ENCODE measurements around the gene PRKAR2B.

DNA sequence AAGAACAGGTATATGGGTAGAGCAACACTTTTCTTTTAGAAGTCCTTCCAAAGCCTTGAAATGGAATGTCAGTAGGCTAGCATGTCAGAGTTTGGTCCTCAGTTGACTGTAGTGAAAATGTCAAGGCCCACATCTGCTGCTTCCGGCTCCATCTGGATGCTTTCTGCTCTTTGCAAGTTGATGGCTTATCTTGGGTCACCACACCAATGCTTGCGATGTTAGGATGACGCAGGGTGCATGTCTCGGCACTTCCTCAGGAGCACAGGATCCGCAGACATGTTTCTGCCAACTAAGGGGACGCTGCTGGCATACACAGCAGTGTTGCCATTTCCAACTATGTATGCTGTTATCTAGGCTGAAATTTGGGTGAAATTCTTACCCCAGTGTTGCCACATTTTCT is 110.3 kb downstream of the PRKAR2B start:
- TF ChIP-seq, protein P1, sequence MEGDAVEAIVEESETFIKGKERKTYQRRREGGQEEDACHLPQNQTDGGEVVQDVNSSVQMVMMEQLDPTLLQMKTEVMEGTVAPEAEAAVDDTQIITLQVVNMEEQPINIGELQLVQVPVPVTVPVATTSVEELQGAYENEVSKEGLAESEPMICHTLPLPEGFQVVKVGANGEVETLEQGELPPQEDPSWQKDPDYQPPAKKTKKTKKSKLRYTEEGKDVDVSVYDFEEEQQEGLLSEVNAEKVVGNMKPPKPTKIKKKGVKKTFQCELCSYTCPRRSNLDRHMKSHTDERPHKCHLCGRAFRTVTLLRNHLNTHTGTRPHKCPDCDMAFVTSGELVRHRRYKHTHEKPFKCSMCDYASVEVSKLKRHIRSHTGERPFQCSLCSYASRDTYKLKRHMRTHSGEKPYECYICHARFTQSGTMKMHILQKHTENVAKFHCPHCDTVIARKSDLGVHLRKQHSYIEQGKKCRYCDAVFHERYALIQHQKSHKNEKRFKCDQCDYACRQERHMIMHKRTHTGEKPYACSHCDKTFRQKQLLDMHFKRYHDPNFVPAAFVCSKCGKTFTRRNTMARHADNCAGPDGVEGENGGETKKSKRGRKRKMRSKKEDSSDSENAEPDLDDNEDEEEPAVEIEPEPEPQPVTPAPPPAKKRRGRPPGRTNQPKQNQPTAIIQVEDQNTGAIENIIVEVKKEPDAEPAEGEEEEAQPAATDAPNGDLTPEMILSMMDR (IDR thresholded peaks at IDR 0.05), result no peak
- TF ChIP-seq EZH2 (IDR thresholded peaks at IDR 0.05) (no peak), EZH2phosphoT487 (IDR thresholded peaks at IDR 0.05) (no peak)

Data from neural progenitor cell (in vitro differentiated cells).